ENCODE data around the gene INPP5B.
"Not testable (repeated sequence)": the region's sequence is repeated elsewhere in the genome, so short reads cannot be mapped to it uniquely, and the experiment has no call there.

The INPP5B gene

DNA sequence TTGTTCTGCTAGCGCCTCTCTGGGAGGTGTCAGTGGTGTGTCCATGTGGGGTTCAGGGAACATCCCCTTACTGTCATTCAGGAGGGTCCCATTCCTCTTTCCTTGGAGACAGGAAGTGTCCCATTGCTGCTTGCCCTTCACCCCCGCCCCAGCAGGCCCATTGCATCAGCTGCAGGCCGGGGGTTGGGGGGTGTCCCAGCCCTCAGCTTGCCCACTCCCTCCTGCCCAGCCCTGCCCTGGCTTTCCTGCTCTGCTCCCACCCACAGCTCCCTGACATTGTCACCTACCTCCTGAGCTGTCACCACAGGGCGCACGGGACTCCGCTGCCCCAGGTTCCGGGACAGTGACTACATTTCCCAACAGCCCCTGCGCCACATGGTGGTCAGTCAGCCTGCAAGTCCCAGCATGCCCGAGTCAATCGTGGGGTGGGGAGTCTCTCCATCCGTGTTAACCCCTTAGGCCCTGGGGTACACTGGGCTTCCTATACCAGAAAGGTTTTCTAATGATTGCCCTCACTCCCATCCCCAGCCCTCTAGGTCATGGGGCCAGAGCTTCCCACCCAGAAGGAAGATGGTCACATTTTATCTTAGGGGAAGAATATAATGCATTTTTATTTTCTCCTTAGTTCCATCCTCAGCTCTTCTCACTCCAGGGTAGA, at the start of gene INPP5B:
Gene INPP5B (minus strand): TSS at position 351 of the 658 bp plus-strand sequence. CDS start 745 bp downstream, outside the sequence.
- peak; percentile 82 for DNase-seq
- H3K9me3 Mint-ChIP-seq: no peaks in the 10 kb centered on the region
- no peaks in the 10 kb centered on the region for H3K27me3 Mint-ChIP-seq
- peak within 1 kb of the TSS; percentile 98 for H3K27ac Mint-ChIP-seq
- H3K4me1 Mint-ChIP-seq (ENCODE audit: low read depth): peaks cover 19% of the 10 kb centered on the region
- H3K4me3 Mint-ChIP-seq: peak within 1 kb of the TSS; percentile 84
- H3K36me3 Mint-ChIP-seq (ENCODE audit: low read depth): peaks cover 8% of the 10 kb centered on the region

DNA sequence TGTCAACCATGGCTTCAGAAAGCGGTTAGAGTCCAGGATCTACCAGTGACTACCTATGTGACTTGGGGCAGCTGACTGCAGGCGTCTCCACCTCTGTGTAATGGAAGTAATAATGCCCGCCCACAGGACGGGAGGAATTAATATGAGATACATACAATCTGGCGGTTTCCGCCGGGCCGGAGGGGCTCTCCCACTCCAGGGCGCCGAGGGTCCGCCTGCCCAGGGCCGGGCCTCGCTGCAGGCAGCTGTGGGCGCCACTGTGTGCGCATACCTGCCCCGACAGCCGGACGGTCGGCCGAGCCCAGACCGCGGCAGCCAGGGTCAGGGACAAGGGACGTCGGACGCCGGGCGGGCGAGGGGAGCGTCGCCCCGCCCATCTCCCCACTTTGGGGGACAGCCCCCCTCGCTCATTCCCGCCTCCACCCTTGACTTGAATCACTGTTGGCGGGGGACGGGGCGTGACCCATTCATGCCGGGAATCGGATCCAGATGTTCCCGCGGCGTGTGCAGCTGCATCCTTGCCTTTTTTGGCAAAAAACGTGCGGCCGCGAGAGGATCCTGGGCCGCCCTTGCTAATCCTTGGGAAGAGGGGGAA, 49.0 kb upstream of the INPP5B start:
- H3K4me1 Mint-ChIP-seq (ENCODE audit: low read depth): peaks cover 56% of the 10 kb centered on the region

DNA sequence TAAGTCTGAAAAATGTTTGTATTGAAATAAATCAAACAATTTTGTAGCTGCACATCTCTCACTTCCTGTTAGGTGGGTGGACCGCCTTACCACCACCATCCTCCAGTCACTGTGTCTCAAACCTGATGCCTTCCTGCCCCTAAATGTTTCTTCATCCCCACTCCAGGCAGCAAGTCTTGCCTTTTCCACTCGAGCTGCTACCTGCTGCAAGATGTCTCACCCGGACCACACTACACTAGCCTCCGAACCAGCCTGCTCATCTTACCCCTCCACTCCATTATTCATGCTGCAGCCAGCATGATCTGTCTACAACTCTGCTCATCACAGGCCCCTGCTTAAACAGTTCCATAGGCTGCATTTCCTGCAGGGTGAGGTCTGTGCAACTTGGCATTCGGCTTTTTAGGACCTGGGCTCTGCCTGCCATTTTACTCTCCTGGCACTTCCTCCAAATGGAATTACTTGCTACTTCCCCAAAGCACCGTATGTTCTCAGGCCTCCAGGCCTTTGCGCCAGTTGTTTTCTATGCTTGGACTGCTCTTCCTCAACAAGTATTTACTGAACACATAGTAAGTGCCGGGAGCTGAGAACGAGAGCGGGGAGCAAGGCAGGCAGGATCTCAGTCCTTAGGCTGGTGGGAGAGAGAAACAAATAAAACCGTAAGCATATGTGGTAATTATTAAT, 48.2 kb upstream of the INPP5B start:
- H3K4me3 Mint-ChIP-seq: peak overlapping the region; percentile 70
- peaks cover 53% of the 10 kb centered on the region for H3K4me1 Mint-ChIP-seq (ENCODE audit: low read depth)
- no peaks in the 10 kb centered on the region for H3K27me3 Mint-ChIP-seq
- peaks cover 54% of the 10 kb centered on the region for H3K36me3 Mint-ChIP-seq (ENCODE audit: low read depth)
- H3K27ac Mint-ChIP-seq: peak overlapping the region; percentile 93
- DNase-seq: no peak
- no peaks in the 10 kb centered on the region for H3K9me3 Mint-ChIP-seq

More for the DNA sequence above, 49.0 kb upstream of the INPP5B start:
- peak overlapping the region; percentile 92 for H3K27ac Mint-ChIP-seq
- peak; percentile 68 for DNase-seq
- H3K4me3 Mint-ChIP-seq: peak overlapping the region; percentile 70
- H3K9me3 Mint-ChIP-seq: no peaks in the 10 kb centered on the region
- peaks cover 59% of the 10 kb centered on the region for H3K36me3 Mint-ChIP-seq (ENCODE audit: low read depth)
- H3K27me3 Mint-ChIP-seq: no peaks in the 10 kb centered on the region

DNA sequence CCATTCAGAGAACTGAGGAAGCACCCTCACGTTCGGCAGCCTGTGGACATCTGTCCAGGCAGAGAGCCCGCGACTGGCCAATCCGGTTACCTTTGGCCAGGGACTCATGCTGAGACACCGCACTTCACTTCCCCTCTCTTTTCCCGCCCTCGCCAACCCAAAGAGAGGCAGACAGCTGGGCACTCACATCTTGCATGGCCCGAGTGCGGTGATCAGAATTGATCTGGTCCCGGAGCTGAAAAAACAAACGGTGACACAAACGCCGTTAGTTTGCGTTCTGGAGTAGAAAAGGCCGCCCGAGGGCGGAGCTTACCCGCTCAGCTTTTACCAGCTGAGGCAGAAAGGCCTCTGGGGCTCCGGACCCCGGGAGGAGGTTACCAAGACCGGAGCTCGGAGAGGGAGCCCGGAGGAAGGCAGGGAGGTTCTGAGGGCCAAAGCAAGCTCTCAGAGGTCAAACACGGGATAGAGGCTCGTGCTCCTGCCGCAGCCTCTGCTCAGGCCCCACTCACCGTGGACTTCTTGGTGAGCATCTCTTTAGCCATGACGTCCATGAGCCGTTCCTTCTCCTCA, 42.6 kb upstream of the INPP5B start:
- H3K27ac Mint-ChIP-seq: peak overlapping the region; percentile 92
- DNase-seq: no peak
- peak overlapping the region; percentile 92 for H3K4me3 Mint-ChIP-seq
- peaks cover 25% of the 10 kb centered on the region for H3K4me1 Mint-ChIP-seq (ENCODE audit: low read depth)
- H3K36me3 Mint-ChIP-seq (ENCODE audit: low read depth): peaks cover 61% of the 10 kb centered on the region
- H3K27me3 Mint-ChIP-seq: no peaks in the 10 kb centered on the region
- no peaks in the 10 kb centered on the region for H3K9me3 Mint-ChIP-seq

DNA sequence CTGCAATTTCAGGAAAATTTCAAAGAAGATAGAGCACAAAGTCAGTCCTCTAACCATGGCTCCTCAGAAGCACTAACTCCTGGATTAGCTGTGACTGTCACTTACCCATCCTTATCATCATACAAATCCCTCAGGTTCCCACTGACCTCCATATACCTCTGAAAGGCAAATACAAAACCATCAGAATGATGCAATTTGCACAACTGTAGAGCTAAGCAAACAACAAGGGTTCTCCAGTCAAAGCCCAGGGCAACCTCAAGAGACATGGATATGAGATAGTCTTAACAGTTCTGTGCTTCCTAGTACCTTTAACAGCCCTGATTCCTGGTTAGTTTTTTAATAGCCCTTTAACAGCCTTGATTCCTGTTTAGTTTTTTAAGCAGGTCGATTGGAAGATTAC, 40.8 kb upstream of the INPP5B start:
- Mint-ChIP-seq H3K27me3 (no peaks in the 10 kb centered on the region), H3K4me1 (ENCODE audit: low read depth) (peaks cover 26% of the 10 kb centered on the region), H3K36me3 (ENCODE audit: low read depth) (peaks cover 68% of the 10 kb centered on the region), H3K4me3 (peak overlapping the region; percentile 92), H3K9me3 (no peaks in the 10 kb centered on the region), H3K27ac (peak overlapping the region; percentile 27)
- no peak for DNase-seq

DNA sequence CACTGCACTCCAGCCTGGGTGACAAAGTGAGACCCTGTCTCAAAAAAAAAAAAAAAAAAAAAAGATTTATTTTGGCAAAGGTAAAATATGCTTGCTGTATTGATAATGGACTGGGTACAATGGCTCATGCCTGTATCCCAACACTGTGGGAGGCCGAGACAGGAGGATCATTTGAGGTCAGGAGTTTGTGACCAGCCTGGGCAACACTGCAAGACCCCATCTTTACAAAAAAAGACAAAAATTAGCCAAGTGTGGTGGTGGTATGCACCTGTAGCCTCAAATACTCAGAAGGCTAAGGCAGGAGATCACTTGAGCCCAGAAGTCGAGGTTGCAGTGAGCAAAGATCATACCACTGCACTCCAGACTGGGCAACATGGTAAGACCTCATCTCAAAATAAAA, 36.7 kb upstream of the INPP5B start:
- no peak for DNase-seq
- peaks cover 19% of the 10 kb centered on the region for H3K4me1 Mint-ChIP-seq (ENCODE audit: low read depth)
- H3K9me3 Mint-ChIP-seq: no peaks in the 10 kb centered on the region
- H3K27me3 Mint-ChIP-seq: no peaks in the 10 kb centered on the region
- peaks cover 93% of the 10 kb centered on the region for H3K36me3 Mint-ChIP-seq (ENCODE audit: low read depth)
- no peak overlapping the region for H3K4me3 Mint-ChIP-seq
- peak overlapping the region; percentile 68 for H3K27ac Mint-ChIP-seq

DNA sequence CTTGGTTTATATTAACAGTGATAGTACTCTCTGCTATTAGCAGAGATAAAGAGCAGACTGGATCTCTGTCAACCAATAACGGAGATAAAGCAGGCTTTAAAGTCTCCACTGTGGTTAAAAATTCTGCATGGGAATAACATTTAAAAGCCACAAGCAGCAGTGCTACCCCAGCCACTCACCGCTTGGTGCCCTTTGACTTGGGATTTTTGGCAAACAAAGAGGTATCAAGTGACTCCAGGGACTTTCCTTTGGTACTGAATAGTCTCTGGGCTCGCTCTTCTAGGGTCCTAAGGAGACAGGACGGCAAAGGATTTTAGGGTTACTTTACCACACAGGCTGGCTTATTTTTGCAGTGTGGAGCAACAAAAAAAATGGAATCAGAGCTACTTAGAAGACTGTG, 31.7 kb upstream of the INPP5B start:
- H3K36me3 Mint-ChIP-seq (ENCODE audit: low read depth): peaks cover 94% of the 10 kb centered on the region
- no peak overlapping the region for H3K4me3 Mint-ChIP-seq
- no peak for DNase-seq
- peak overlapping the region; percentile 59 for H3K27ac Mint-ChIP-seq
- H3K4me1 Mint-ChIP-seq (ENCODE audit: low read depth): peaks cover 4% of the 10 kb centered on the region
- no peaks in the 10 kb centered on the region for H3K27me3 Mint-ChIP-seq
- no peaks in the 10 kb centered on the region for H3K9me3 Mint-ChIP-seq

DNA sequence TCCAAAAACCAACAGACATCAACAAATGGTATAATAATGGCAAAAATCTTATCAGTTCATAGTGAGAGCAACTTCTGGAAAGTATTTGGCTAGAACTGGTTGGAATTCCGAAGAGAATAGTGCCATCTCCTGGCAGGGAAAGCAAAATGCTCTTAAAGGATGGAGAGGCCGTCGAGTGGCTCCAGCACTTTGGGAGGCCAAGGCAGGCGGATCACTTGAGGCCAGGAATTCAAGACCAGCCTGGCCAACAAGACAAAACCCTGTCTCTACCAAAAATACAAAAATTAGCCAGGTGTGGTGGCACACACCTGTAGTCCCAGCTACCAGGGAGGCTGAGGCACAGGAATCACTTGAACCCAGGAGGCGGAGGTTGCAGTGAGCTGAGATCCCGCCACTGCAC, 28.2 kb upstream of the INPP5B start:
- Mint-ChIP-seq H3K27ac (peak overlapping the region; percentile 1), H3K4me1 (ENCODE audit: low read depth) (peaks cover 27% of the 10 kb centered on the region), H3K36me3 (ENCODE audit: low read depth) (peaks cover 100% of the 10 kb centered on the region)
- H3K4me3 Mint-ChIP-seq, DNase-seq, H3K27me3 Mint-ChIP-seq, H3K9me3 Mint-ChIP-seq: not testable (repeated sequence)

DNA sequence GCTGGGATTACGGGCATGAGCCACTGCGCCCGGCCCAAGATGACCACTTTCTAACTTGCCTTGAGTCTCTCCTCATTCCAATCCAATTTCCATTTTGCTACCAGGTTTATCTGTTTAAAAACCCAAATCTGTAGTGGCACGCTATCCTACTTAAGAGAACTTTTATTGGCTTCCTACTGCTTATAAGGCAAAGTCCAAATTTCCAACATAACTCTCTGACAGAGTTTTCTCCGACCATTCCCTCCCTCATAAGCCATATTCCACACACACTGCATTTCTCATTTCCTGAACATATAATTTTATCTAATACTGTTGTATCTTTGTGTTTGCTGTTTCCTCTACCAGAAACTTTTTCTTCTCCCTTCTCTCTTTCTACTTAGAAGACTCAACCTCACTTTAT, 27.7 kb upstream of the INPP5B start:
- Mint-ChIP-seq H3K27ac (peak overlapping the region; percentile 1), H3K4me1 (ENCODE audit: low read depth) (peaks cover 27% of the 10 kb centered on the region), H3K36me3 (ENCODE audit: low read depth) (peaks cover 100% of the 10 kb centered on the region), H3K27me3 (no peaks in the 10 kb centered on the region), H3K9me3 (no peaks in the 10 kb centered on the region), H3K4me3 (no peak overlapping the region)
- DNase-seq: no peak

DNA sequence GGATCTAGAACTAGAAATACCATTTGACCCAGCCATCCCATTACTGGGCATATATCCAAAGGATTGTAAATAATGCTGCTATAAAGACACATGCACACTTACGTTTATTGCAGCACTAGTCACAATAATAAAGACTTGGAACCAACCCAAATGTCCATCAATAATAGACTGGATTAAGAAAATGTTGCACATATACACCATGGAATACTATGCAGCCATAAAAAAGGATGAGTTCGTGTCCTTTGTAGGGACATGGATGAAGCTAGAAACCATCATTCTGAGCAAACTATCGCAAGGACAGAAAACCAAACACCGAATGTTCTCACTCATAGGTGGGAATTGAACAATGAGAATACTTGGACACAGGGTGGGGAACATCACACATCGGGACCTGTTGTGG, 26.8 kb upstream of the INPP5B start:
- not testable (repeated sequence) for H3K27ac Mint-ChIP-seq, H3K4me3 Mint-ChIP-seq, H3K9me3 Mint-ChIP-seq, H3K27me3 Mint-ChIP-seq, DNase-seq
- H3K4me1 Mint-ChIP-seq (ENCODE audit: low read depth): peaks cover 27% of the 10 kb centered on the region
- peaks cover 100% of the 10 kb centered on the region for H3K36me3 Mint-ChIP-seq (ENCODE audit: low read depth)

DNA sequence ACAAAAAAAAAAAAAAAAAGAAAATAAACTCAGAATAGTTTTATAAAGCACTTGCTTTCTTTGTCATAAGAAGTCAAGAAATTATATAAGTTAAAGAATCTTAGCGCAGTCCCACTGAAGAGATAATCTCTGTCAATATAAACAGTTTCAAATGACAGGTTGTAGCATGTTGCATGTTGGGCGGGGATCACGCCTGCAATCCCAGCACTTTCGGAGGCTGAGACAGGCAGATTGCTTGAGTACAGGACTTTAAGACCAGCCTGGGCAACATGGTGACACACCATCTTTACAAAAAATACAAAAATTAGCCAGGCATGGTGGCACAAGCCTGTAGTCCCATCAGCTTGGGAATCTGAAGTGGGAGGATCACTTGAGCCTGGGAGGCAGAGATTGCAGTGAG, 18.4 kb upstream of the INPP5B start:
- no peaks in the 10 kb centered on the region for H3K27me3 Mint-ChIP-seq
- H3K36me3 Mint-ChIP-seq (ENCODE audit: low read depth): peaks cover 82% of the 10 kb centered on the region
- H3K4me3 Mint-ChIP-seq: no peak overlapping the region
- no peaks in the 10 kb centered on the region for H3K4me1 Mint-ChIP-seq (ENCODE audit: low read depth)
- no peaks in the 10 kb centered on the region for H3K9me3 Mint-ChIP-seq
- no peak for DNase-seq
- no peak overlapping the region for H3K27ac Mint-ChIP-seq

DNA sequence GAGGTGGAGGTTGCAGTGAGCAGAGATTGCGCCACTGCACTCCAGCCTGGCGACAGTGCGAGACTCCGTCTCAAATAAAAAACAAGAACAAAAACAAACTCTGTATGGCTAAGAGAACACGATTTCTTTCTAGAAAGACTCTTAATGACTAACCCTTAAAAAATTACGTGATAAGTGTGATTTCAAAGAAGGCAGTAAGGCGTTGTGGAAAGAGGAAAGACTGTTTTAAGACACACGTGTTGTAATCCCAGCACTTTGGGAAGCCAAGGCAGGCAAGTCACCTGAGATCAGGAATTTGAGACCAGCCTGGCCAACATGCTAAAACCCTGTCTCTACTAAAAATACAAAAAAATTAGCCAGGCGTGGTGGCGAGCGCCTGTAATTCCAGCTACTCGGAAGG, 17.3 kb upstream of the INPP5B start:
- not testable (repeated sequence) for H3K4me3 Mint-ChIP-seq; H3K27ac Mint-ChIP-seq; H3K9me3 Mint-ChIP-seq; H3K4me1 Mint-ChIP-seq (ENCODE audit: low read depth); DNase-seq; H3K27me3 Mint-ChIP-seq
- H3K36me3 Mint-ChIP-seq (ENCODE audit: low read depth): peaks cover 82% of the 10 kb centered on the region

DNA sequence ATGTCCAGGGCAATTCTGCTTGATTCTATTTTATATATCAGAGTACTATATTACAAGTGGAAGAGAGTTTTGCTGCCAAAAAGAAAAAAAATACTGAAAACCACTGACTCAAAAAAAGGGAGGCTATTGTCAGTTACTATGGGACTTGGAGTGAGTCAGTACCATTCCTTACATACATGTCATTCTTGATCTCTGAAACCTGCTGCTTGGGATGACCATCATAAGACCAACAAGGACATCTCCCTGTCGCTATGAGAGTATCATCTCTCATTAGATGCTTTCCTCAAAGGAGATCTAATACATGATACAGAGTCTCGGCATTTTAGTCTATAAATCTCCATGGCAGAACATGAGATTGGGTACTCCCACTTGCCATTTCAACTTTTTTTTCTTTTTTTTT, 11.8 kb upstream of the INPP5B start:
- no peaks in the 10 kb centered on the region for H3K4me1 Mint-ChIP-seq (ENCODE audit: low read depth)
- H3K36me3 Mint-ChIP-seq (ENCODE audit: low read depth): peaks cover 74% of the 10 kb centered on the region
- H3K27ac Mint-ChIP-seq: peak overlapping the region; percentile 39
- H3K27me3 Mint-ChIP-seq: no peaks in the 10 kb centered on the region
- DNase-seq: no peak
- no peak overlapping the region for H3K4me3 Mint-ChIP-seq
- H3K9me3 Mint-ChIP-seq: no peaks in the 10 kb centered on the region

DNA sequence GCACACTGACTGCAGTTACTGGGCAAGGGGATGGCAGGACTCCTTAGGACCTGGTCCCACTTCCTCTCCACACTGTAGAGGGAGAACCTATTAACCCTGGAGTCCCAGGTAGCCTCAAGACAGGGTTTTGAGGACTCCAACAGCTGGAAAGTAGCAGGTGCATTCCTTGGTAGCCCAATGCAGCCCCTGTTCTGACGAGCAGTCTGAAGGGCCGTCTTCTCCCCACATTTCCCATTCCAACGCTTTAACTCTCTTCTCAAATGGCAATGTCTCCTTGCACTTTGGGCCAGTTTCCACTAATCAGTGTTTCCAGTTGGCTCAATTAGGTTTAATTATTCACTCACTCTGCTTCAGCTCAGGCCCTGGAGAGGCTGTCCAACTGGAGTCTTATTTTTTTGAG, 8.8 kb upstream of the INPP5B start:
- Mint-ChIP-seq H3K4me1 (ENCODE audit: low read depth) (peaks cover 10% of the 10 kb centered on the region), H3K36me3 (ENCODE audit: low read depth) (peaks cover 50% of the 10 kb centered on the region), H3K27me3 (no peaks in the 10 kb centered on the region), H3K27ac (no peak overlapping the region), H3K9me3 (no peaks in the 10 kb centered on the region), H3K4me3 (no peak overlapping the region)
- DNase-seq: no peak
